SK-N-DZ (cell line): ENCODE results near the gene CCDC60.
"Not testable (repeated sequence)": the region's sequence is repeated elsewhere in the genome, so short reads cannot be mapped to it uniquely, and the experiment has no call there.

Experiments used
- DNase-seq: peaks from one replicate; pipeline ENCODE4 v3.0.0-alpha.2; 2015; ENCODE audit warnings: low spot score

Gene CCDC60

DNA sequence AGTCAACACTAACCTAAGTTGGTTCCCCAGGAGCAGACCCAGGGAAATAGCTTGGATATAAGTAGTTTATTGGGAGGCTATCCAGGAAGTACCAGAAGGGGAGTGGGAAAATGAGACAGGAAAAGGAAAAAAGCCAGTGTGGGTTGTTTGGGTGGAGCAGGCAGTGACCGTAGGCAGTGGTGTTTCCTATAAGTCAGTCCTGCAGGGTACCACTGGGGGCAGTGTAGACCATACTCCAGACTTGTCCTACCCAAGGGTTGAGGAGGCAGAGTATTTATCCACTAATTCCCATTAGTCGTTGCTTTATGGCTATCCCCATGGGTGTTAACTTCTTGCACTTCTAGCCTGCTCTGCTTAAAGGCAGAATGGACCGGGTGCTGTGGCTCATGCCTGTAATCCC, 6.4 kb upstream of the CCDC60 start:
- DNase-seq: peak; percentile 52

- DNase-seq: no peak
These were observed 4.2 kb downstream of the CCDC60 start for GRCh38 chr12:119338593-119339363.

- DNase-seq: no peak
These were observed 6.0 kb downstream of the CCDC60 start for GRCh38 chr12:119340578-119340977.

- DNase-seq: no peak
These were observed 6.5 kb downstream of the CCDC60 start for GRCh38 chr12:119341020-119341419.

GRCh38 chr12:119341988-119342387, 7.5 kb downstream of the CCDC60 start:
- no peak for DNase-seq

DNA sequence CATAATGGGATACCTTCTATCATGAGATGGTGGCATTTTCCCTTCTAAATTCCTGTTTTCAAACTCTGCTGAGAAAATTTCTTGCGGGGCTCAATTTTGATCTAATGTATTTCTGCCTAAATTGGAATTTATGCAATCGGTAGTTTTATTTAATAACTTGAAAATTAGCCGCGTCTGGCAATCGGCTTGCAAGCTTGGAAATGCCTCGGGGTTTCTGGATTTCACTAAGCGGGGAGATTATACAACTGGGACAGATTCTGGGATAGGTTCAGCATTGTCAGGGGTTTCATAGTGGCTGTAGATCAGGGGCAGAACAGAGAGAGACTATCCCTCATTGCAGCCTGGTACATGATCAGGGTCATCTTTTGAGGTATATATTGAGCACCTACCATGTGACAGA, 8.6 kb downstream of the CCDC60 start:
- DNase-seq: no peak

- peak; percentile 21 for DNase-seq
These were observed 19.6 kb downstream of the CCDC60 start for GRCh38 chr12:119354172-119354571.

- not testable (repeated sequence) for DNase-seq
These were observed 25.8 kb downstream of the CCDC60 start for GRCh38 chr12:119360366-119360765.

DNA sequence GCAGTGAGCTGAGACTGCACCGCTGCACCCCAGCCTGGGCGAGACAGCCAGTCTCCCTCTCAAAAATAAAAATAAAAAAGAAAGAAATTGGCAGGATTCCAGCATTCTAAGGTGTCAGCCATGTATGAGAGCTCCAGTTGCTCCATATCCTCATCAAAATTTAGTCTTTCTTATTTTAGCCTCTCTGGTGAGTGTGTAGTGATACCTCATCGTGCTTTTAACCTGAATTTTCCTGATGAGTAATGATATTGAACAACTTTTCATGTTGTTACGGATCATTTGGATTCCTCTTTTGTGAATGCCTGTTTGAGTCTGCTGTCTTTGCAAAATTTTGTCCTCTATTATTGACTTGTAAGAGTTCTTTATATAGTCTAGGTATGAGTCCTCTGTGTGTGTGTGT, 28.5 kb downstream of the CCDC60 start:
- no peak for DNase-seq

GRCh38 chr12:119363490-119363889, 29.0 kb downstream of the CCDC60 start:
- DNase-seq: no peak

DNA sequence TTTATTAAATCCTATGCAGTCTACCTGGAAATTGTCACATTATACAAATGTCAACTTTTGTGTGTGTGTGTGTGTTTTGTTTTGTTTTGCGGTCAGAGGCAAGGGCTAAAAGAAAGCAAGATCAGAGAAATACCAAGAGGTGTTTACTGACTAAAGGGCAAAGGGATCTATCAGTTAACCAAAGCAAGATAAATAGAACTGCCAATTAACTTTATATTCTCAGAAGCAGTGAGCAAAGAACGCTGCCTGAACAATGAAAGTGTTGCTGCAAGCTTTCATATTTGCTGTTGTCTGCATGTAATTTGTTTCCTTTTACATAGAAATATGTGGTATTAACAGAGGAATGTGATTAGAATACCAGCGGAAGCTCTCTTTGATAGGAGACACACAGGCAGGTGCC, 30.9 kb downstream of the CCDC60 start:
- no peak for DNase-seq

DNA sequence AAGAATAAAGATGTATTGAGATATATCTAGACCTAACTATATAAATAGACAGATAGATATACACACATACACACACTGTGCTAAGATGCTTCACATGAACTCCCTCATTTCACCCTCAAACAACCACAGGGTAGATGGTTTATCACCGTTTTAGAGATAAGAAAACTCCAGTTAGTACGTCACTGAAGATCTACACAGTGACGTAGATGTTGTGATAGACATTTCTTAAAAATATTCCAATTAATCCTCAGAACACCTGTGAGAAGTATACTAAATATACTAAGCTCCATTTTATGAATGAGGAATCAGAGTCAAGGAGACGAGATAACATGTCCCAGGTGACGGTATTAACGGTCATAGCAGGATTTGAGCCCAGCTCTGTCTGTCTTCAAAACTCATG, 31.5 kb downstream of the CCDC60 start:
- DNase-seq: no peak

GRCh38 chr12:119369161-119369560, 34.6 kb downstream of the CCDC60 start:
- DNase-seq: no peak

- DNase-seq: no peak
These were observed 35.5 kb downstream of the CCDC60 start for GRCh38 chr12:119369907-119370546.

- no peak for DNase-seq
These were observed 38.0 kb downstream of the CCDC60 start for GRCh38 chr12:119372540-119372939.

- no peak for DNase-seq
These were observed 38.5 kb downstream of the CCDC60 start for GRCh38 chr12:119373001-119373400.

DNA sequence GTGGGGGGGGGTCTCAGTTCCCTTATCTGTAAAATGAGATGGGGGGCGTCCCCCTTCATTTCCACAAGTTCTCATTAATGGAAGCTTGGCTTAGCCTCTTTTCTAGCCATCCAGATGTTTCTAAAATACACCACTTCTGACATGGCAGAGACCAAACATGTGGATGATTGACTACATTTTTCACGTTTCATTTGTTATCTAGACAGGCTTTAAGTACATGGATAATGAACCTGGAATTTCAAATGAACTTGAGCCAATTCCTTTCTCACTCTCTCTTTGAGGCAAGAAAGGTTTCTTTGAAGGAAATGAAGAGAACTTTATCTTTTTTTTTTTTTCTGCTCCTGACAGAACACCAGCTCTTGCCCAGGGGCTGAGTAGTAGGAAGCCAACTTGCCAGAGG, 39.1 kb downstream of the CCDC60 start:
- no peak for DNase-seq

DNA sequence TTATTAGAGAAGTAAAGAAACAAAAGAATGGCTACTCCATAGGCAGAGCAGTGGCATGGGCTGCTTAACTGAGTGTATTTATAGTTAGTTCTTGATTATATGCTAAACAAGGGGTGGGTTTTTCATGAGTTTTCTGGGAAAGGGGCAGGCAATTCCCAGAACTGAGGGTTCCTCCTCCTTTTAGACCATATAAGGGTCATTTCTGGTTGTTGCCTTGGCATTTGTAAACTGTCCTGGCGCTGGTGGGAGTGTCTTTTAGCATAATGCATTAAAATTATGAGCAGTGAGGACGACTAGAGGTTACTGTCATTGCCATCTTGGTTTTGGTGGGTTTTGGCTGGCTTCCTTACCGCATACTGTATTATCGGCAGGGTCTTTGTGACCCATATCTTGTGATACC, 40.1 kb downstream of the CCDC60 start:
- DNase-seq: no peak

DNA sequence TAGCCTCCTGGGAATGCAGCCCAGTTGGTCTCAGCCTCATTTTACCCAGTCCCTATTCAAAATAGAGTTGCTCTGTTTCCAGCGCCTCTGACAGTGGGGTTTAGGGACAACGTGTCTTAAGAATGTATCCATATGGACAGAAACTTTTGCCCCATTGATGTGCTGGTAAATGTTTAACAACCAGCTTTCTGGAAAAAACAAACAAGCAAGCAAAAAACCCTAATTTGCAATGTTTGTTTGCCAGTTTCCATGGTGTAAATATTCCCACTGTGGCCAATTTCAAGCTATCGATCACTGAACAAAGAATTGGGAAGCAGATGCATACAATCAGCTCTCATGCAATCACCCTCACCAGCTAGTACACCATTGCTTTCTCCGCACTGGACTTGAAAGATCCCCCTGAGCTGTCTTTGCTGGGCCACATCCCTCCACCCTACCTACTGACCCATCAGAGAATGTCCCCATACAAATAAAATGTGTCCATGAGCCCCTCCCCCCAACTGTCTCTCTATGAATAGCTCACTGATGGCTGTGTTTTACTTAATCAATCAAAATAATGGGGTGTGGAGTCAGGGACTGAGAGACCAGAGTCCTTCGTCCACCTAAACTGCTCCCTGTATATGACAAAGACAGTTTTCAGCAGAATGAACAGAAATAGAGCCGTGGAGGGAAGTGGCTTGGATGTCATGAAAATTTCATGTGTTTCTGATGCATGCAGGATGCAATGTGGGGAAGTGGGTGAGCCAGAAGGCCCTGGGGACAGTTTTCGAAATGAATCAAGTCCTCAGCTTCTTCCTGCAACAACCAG, 40.8 kb downstream of the CCDC60 start:
- no peak for DNase-seq

DNA sequence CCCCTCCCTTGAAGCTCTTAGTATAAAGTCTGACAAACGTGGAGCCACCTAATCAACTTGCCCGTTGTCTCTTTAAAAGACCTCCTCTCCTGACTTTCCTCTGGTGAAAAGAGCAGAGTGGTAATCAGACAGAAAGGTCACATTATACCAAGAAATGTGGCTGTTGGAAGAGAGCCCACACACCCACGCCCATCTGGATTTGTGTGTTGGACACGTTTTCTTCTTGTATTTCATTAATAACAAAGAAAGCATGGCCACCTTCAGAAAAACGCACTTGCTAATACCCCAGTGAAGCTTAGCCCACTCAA, 41.3 kb downstream of the CCDC60 start:
- DNase-seq: no peak

GRCh38 chr12:119378903-119379302, 44.4 kb downstream of the CCDC60 start:
- DNase-seq: no peak

DNA sequence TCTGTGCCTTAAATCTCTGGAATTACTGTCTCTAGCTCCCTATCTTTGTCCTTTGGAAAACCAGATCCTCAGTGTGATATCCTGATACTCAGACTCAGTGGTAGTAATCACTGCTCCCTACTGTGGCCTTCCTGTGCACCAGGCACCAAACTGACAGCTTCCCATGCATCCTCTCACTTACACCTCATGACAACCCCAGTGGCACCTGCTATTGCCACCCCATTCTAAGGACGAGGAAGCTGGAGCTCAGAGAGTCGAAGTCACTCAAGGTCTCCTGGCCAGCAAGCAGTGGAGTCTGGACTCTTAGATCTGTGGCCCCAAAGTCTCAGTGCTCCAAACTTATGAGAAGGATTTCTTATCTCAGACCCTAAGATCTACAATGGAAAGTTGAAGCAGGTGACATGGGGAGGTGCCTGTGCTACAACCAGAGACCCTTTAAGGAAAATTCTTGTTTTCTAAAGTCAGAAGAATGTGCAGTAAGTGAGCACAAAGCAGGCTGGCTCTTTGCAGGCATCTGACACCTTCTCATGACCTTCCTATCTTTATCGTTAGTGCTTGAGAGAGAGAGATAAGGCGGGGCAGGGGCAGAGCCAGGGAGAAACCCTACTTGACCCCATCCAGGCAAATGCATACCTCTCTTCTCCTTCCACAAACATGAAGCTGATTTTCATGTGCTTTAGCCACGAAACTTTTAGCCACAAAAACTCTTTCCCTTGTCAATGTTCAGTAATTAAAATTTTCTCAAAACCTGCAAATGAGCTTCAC, 47.1 kb downstream of the CCDC60 start:
- DNase-seq: no peak
